Esophagus squamous epithelium (tissue), 4 donors: ENCODE data around the gene PNPLA5.

ENCODE experiments used
- POLR2A ChIP-seq, 4 donors: fragments of 450-650 bp; IDR thresholded peaks; one replicate each; pipeline ENCODE4 v1.6.1; 2017; ENCODE audit warnings: antibody characterized with exemption in 4 of 4, mild to moderate bottlenecking in 4 of 4, moderate library complexity in 3 of 4
- TF ChIP-seq, protein P1 (sequence below), 6 experiments: fragments of 450-650 bp in 4 of 6; fragments of 200-600 bp in 2 of 6; sonication (generic) in 2 of 6; IDR thresholded peaks; one replicate each; pipeline ENCODE4 v1.5.1; 2016 to 2019; ENCODE audit warnings: antibody characterized with exemption in 6 of 6, mild to moderate bottlenecking in 4 of 6, moderate library complexity in 4 of 6

GRCh38 chr22:43851979-43852307 is 39.9 kb downstream of the PNPLA5 start:
- TF ChIP-seq, protein P1, sequence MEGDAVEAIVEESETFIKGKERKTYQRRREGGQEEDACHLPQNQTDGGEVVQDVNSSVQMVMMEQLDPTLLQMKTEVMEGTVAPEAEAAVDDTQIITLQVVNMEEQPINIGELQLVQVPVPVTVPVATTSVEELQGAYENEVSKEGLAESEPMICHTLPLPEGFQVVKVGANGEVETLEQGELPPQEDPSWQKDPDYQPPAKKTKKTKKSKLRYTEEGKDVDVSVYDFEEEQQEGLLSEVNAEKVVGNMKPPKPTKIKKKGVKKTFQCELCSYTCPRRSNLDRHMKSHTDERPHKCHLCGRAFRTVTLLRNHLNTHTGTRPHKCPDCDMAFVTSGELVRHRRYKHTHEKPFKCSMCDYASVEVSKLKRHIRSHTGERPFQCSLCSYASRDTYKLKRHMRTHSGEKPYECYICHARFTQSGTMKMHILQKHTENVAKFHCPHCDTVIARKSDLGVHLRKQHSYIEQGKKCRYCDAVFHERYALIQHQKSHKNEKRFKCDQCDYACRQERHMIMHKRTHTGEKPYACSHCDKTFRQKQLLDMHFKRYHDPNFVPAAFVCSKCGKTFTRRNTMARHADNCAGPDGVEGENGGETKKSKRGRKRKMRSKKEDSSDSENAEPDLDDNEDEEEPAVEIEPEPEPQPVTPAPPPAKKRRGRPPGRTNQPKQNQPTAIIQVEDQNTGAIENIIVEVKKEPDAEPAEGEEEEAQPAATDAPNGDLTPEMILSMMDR (IDR thresholded peaks at IDR 0.05) = no peak
- TF ChIP-seq POLR2A (IDR thresholded peaks at IDR 0.05) = no peak
